ENCODE data around the gene MPG.

DNA sequence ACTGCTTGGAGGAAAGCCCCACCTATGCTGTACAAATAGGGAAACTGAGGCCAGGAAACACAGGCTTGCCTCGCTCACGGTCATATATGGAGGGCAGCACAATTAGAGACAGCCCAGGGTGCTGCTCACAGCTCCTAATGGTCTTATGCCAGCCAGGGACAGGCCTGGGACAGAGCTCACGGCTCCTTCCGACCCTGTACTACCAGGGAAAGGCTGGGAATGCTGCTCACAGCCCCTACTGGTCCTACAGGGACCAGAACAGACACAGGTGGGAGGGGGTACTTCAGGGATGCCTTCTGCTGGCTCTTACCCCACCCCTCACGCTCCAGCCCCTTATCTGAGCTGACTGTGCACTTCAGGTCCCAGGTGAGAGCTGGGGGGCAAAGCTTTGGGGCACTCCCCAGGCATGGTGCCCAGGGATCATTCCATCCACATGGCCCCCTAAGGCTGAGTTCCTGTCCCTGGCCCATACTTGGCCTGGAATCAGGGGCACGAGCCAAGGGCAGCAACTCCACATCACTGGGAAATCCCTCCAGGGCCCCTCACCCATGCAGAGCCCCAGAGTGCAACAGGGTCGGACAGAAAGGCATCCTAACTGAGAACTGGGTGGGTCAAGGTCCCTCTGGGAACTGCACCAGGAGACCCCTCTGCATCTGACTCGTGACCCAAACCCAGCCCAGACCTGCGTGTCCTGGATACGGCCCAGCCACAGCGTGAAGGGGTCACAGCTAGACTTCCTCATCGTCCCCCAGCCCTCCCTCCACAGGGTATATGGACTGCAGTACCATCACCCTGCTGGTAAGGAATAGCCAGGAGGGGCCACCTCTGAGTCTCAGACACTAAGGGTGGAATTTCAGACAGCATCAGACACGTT, 11.5 kb upstream of the MPG start:
- TF ChIP-seq POLR2A (IDR thresholded peaks at IDR 0.05; ENCODE audit: low read depth, low read length) (no peak), TAF1 (IDR thresholded peaks at IDR 0.05; ENCODE audit: low read depth, low read length) (no peak)
